Gastroesophageal sphincter (tissue), 3 donors: ENCODE data around the gene LEKR1.

Source experiments
- CTCF ChIP-seq, 4 experiments: fragments of 200-600 bp in 2 of 4; fragments of 450-650 bp in 2 of 4; sonication (generic) in 1 of 4; IDR thresholded peaks; one replicate each; pipeline ENCODE4 v1.5.1; 2017 to 2019; ENCODE audit warnings: antibody characterized with exemption in 4 of 4, mild to moderate bottlenecking in 2 of 4, moderate library complexity in 2 of 4
- POLR2A ChIP-seq, 2 donors: fragments of 450-650 bp; IDR thresholded peaks; one replicate each; pipeline ENCODE4 v1.6.1; 2017; ENCODE audit warnings: antibody characterized with exemption in 2 of 2, mild to moderate bottlenecking in 2 of 2, moderate library complexity in 1 of 2
- POLR2AphosphoS5 ChIP-seq: sonication (generic); formaldehyde crosslinking; IDR thresholded peaks from one replicate; pipeline ENCODE4 v1.6.1; 2017; ENCODE audit warnings: antibody characterized with exemption

- no peak for TF ChIP-seq POLR2A (IDR thresholded peaks at IDR 0.05)
- TF ChIP-seq CTCF (IDR thresholded peaks at IDR 0.05): no peak
- no peak for TF ChIP-seq POLR2AphosphoS5
These were observed 36.0 kb upstream of the LEKR1 start for GRCh38 chr3:156790156-156790555.
